ENCODE results near the gene RETN.

The RETN gene

DNA sequence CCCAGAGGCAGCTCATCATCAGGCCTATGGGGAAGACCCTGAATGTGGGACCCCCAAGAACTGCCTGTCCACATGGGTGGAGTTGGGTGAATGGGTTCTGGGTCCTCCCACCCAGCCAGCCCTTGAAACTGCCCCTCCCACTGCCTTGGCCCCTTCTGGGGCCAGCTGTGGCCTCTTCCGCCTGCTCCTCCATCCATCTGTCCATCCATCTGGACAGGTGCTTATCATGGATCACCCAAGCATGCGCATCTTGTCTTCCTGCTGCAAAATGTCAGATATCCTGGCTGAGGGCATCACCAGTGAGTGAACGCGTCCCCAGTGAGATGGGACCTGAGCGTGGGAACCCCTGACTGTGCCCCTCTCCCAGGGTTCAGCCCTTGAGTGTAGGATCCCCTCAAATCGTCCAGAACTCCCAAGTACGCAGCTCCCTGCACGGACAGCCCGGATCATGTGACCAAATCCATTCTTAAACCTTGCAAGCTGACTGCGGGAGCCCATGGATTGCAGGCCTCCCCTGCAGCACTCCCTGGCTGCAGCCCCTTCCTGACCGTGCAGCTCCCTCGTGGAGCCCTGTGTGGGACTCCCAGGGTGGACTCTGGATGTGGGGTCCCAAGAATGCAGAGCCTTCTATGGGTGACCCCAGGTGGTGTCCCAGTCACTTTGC lies 29.9 kb upstream of the RETN start:
- DNase-seq = no peak

DNA sequence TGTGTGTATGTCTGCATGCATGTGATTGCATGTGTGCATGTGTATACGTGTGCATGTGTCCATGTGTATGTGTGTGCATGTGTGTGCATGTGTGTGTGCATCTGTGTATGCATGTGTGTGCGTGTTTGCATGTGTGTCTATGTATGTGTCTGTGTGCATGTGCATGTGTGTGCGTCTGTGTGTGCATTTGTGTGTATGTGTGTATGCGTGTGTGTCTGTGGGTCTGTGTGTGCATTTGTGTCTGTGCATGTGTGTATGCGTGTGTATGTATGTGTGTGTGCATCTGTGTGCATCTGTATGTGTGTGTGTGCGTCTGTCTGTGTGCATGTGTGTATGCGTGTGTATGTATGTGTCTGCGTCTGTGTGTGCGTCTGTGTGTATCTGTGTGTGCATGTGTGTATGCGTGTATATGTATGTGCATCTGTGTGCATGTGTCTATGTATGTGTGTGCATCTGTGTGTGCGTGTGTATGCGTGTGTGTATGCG lies 28.9 kb upstream of the RETN start:
- no peak for DNase-seq

GRCh38 chr19:7640803-7641202 lies 28.0 kb upstream of the RETN start:
- DNase-seq = no peak

GRCh38 chr19:7641290-7642276 lies 27.3 kb upstream of the RETN start:
- DNase-seq = no peak

DNA sequence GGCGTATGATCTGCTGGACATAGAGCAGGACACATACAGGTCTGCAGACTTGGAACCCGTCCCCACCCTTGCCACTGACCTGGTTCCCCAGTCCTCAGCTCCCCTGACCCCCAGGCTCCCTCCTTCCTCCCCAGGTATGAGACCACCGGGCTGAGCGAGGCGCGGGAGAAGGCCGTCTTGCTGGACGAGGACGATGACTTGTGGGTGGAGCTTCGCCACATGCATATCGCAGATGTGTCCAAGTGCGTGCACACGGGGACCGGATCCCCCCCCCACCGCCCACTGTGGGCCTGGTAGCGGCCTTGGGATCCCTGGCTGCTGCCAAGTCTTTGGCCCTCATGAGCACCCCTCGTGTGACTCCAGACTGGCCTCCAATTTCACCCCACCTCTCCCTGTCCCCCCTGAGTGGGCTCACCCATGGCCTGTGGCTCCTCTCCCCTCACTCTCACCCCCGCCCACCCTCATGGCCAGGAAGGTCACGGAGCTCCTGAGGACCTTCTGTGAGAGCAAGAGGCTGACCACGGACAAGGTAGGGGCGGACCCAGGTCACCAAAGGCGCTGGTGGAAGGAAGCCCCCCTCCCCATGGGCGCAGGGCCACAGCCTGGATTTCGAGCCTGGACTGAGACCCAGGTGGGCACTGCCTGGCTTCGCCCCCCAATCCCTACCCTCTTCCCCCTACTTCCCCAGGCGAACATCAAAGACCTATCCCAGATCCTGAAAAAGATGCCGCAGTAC lies 26.4 kb upstream of the RETN start:
- no peak for DNase-seq

GRCh38 chr19:7643031-7643415 lies 25.8 kb upstream of the RETN start:
- no peak for DNase-seq

GRCh38 chr19:7643629-7644549 lies 25.0 kb upstream of the RETN start:
- DNase-seq = peak; percentile 14

- DNase-seq = no peak
Measured at GRCh38 chr19:7644550-7644877, 24.3 kb upstream of the RETN start.

DNA sequence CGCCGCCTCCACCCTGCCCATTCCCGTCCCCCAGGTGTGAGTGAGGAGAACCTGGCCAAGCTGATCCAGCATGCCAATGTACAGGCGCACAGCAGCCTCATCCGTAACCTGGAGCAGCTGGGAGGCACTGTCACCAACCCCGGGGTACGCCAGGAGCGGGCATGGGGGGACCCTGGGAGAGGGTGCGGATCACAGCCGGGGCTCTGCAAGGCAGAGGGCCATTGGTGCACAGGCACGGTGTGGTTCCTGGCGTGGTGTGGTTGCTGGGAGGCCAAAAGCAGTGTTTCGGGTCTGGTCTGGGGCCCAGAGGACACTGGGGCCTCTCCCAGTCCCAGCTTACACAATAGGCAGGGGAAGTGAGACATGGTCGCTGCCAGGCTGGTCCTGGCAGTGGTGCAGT lies 23.7 kb upstream of the RETN start:
- DNase-seq = no peak

DNA sequence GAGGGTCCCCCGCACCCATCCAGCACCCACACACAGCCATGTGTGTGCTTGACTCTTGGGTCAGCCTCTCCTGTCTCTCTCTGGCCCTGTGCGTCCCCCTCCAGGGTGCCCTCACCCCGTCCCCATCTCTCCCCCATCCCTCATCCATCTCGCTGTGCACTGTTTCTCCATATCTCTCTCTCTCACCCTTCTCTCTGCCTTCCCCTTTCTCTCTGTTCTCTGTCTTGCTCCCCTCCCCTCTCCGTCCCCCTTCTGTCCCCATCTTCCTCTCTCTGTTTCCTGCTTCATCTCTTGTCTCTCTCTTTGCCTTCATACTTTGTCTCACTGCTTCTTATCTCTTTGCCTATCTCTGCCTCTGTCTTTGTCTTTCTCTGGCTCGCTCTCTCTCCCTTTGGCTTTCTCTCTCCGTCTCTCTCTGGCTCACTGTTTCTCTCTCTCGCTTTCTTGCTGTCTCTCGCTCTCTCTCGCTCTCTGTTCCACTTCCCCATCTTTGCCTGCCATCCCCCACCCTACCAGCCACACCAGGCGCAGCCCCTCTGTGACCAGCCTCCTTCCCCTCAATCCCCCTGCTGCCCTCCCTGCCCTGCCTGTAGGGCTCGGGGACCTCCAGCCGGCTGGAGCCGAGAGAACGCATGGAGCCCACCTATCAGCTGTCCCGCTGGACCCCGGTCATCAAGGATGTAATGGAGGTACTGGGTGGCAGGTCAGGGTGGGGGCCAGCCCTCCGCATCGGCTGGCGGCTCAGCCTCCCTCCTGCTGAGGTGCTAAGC lies 23.0 kb upstream of the RETN start:
- no peak for DNase-seq

DNA sequence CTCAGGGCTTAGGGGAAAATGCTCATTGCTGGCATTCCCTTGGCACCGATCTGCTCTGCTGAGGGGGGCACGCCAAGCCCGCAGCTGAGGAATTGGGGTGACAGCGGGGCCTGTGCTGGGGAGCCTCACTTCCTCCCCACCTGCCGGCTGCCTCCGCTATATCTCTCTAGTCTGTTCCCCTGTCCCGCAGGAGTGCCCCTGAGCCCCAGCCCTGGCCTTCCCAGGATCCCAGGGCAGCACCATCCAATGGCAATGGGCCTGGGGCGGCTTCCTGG lies 22.5 kb upstream of the RETN start:
- DNase-seq = no peak

GRCh38 chr19:7647156-7647555 lies 21.7 kb upstream of the RETN start:
- DNase-seq = no peak

DNA sequence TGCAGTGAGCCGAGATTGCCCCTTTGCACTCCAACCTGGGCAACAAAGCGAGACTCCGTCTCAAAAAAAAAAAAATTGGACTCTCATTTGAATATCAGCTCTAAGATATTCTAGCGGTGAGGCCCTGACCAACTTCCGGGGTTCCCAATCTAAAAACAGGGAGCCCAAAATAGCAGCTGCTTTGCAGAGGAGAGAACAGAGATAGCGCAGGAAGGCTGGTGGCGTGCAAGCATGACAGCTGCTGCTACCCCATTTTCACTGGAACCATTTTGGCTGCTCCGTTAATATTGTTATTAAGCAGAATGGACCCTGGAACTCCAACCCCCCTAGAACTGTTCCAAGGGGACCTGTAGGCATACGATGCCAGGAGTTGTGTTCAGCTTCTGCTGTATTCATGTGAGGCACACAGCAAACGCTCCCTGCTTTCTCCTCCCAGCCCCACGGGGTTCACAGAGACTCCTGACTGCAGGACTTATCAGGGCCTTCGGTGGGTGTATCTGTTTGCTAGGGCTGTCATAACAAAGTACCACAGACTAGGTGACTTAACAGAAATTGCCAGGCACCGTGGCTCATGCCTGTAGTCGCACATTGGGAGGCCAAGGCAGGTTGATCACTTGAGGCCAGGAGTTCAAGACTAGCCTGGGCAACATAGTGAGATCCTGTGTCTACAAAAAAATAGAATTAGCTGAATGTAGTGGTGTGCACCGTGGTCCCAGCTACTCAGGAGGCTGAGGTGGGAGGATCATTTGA lies 20.4 kb upstream of the RETN start:
- no peak for DNase-seq

GRCh38 chr19:7650148-7650547 lies 18.7 kb upstream of the RETN start:
- DNase-seq = no peak

DNA sequence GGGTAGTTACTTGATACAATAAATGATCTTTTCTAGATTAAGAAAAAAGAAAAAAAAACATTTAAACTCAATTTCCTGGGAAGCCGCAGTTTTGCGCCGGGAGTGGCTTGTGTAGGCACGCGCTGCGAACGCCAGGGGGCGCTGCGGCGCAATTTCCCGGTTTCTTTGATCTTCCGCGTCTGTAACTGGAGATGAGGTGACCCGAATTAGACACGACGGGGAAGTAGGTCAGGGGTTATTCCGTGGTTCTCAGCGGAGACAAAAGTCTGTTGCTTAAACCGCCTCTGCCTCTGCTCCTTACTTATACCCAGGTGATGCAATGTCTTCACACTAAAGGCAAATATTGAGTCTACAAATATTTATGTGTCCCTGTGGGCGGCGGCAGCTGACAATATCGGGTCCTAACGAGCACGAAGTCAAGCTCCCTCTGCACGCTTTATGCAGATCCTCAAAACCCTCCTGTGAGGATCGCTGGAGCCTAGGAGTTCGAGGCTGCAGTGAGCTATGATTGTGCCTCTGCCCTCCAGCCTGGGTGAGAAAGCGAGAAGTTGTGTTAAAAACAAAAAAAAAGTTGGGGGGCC lies 16.7 kb upstream of the RETN start:
- DNase-seq = peak; percentile 92

GRCh38 chr19:7654401-7654800 lies 14.4 kb upstream of the RETN start:
- DNase-seq = no peak

DNA sequence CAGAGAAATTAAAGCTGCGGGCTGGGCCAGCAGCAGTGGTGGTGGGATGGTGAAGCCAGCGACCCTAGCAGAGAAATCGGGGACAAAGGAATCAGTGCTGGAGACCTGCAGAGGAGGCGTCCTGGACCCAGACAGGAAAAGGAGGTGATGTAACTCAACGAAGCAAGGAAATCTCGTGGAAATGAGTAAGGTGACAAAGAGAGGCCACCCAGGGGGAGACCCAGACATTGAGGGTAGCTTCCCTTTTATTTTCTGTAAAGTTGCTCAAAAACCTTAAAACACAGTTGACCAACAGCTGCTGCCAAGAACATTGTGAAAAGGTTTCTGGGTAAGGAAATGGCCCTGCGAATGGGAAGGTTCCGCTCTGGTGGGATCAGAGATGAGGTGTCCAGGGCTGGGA lies 13.3 kb upstream of the RETN start:
- no peak for DNase-seq

GRCh38 chr19:7657131-7657751 lies 11.6 kb upstream of the RETN start:
- peak; percentile 44 for DNase-seq

DNA sequence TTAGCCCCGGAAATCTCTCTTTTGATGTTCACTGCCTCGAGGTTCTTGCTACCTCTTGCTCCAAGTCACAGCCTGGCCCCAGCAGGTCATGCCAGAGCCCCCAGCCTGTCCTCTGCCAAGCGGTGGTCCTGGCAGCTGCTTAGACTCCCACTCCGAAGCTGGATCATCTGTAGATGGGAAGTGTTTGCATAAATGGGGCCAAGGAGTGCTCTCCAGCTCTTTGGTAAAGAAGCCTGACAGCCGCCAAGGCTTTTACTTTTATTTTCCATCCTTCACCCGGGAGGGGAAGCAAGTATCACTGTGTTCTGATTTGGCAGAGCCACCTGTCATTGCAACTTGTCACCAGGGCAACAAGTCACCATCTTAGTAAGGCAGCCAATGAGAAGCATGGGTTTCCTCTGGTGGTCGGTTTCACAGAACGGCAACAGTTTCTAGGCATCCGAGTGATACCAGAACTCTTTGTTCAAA lies 10.6 kb upstream of the RETN start:
- peak; percentile 56 for DNase-seq

Data from CD4-positive, alpha-beta T cell treated with Interleukin-17A for 4 hours (primary cell).